ENCODE data around the gene DGKD.

DGKD gene

DNA sequence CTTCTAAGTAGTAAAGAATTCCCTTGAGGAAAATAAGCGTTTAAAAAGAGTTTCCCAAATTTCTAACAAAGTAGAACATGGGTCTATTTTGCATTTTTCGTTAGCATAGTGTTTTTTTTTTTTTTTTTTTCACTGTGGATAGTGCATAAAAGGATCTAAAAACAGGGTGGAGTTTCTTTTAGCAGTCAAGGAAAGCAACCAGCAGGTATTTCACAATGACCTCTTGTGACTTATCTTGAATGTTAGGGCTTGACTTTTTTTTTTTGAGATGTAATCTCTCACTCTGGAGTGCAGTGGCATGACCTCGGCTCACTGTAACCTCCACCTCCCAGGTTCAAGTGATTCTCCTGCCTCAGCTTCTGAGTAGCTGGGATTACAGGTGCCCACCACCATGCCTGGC is 14.9 kb upstream of the DGKD start:
- no peak for DNase-seq

DNA sequence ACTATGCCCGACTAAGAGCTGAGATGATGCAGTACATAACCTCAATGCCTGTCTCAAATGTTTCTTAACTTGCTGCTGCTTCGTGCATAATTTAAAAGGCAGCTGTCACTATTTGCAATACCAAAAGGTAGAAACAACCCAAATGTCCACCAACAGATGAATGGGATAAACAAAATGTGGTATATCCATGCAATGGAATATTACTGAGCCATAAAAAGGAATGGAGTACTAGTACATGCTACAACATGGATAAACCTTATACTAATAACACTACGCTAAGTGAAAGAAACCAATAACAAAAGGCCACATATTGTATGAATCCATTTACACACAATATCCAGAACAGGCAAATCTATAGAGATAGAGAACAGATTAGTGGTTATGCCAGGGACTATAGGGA is 13.0 kb upstream of the DGKD start:
- DNase-seq: no peak

DNA sequence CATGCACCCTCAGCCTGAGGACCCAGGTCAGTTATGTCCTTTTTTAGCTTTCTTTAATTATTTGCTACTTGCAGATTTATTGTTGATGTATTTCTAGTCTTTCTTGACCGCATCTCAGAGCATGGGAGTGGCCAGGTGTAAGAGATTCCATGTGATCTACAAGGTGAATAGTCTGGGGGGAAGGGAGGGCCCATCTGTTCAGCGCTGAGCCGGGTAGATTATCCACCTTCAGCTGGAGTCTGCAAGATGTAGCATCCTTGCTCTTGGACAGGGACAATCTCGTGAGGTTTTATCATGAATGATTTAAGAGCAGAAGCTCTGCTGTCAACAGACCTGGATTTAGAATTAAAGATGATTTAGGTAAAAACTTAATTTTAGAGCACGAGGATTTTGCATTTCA is 12.0 kb upstream of the DGKD start:
- no peak for DNase-seq

DNA sequence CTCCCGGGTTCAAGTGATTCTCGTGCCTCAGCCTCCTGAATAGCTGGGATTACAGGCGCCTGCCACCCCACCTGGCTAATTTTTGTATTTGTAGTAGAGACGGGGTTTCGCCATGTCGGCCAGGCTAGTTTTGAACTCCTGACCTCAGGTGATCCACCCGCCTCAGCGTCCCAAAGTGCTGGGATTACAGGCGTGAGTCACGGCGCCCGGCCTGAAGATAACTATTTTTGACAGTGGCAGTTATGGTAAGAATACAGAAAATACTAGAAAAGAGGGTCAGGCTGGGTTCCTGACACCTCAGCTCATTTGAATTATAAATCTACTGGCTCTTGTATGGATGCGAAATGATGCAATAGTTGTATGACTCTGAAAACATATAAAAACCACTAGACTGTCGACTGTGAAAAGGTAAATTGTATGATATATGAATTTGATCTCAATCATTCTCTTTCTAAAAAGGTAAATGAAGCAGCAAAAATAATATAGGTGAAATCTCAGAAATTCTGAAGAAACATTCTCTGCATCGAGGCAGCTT is 11.1 kb upstream of the DGKD start:
- no peak for DNase-seq

DNA sequence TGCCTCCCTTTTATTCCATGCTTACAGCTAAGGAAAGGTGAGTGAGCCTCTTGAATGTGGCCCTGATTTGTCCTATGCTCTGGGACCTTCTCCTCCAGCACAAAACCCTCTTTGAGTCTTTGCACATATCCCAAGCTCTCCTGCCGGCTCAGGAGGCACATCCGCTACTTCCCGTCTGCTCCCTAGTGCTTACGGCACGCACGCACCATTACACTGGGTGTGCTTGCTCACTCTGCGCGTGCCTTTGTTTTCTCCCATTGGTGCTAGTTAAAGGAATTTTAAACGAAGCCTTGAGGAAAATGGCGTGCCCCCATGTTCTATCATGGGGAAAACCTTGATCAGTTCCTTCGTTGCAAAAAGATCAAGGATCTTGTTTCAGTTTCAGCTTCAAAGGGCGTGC is 7.9 kb upstream of the DGKD start:
- DNase-seq: no peak

DNA sequence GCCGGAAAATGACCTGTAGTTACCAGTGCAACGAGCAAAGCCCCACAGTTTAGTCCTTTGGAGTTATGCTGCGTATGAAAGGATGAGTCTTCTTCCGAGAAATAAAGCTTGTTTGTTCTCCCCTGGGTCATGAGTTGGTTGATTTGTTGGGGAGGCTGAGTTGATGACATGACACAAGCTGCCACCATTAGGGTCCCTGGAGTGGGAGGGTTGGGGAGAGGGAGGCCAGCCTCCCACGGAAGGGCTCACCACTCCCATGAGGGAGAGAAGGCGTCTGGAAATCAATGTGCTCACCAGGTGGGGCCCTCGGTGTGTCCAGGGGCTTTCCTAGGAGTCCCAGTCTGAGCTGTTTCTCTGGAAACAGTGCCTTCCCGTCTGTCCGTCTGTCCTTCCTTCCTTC is 7.4 kb upstream of the DGKD start:
- no peak for DNase-seq

DNA sequence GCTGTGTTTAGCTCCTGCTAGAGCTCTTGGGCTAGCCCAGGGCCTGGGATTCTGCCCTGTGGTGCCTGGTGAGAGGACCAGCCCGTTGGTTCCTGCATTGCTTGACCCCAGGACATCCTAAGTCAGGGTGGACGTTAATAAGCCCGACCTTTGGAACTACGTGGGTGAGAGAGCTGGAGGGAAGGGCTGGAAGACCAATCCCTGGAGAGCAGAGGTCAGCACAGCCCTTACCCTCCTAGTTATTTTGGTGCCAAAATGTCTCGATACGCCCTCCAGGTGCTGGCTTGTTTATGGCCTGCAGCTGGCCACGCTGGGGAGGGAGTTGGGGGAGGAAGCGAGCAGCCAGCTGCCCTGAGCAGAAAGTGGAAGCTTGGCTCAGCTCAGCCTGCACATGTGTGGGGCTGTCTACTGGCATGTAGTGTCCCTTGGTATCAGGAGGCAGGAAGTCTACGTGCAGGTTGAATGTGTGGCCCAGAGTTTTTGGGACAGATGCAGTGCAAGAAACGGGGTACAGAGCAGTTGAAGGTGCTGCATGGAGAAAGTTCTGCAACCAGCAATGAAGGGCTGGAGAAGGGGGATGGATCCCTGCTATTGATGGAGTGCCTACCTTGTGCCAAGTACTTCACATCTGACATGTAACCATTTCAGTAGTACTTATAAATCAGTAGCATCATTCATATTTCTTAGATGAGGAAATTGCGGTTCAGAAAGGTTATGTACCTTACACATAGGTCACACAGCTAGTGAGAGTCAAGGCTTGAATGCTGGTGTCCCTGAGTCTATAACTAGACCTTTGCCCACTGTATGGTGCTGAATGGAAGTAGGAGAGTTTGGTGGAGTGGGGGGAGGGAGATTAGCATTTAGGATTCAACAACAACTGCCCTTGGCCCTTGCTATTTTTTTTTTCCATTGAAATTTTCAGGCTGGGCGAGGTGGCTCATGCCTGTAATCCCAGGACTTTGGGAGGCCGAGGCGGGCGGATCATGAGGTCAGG is 5.0 kb upstream of the DGKD start:
- no peak for DNase-seq

DNA sequence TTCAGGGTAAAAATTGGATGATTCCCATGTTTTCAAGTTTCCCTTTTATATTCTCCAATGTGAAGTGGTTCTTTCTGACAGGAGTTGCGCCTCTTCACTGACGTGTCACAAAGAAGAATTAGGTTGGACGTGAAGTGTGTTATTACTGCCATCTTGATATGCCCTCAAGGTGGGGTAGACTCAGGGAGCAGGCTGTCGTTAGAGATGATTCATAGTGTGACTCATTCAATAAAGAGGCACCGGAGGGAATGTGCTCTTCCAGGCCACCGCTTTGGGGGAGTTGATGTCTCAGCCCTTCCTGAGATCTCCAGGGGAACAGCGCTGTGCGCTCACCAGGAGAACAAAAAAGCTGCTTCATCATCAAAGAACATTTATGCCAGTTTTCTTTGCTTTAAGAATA is 3.6 kb upstream of the DGKD start:
- no peak for DNase-seq

DNA sequence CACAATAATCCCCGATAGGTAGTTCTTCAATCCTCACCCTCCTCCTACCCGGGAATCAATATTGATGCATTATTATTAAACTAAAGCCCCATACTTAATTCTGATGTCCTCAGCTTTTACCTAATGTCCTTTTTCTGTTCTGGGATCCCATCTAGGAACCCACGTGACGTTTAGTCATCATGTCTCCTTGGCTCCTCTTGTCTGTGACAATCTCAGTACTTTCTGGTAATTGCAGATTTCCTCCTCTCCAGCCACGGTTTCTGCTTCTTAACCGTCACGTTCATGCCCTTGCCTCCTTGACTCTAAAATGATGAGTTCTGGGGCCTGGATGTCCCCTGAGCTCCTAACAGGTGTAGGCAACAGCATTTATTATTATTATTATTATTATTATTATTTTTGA is 2.9 kb upstream of the DGKD start:
- DNase-seq: no peak

DNA sequence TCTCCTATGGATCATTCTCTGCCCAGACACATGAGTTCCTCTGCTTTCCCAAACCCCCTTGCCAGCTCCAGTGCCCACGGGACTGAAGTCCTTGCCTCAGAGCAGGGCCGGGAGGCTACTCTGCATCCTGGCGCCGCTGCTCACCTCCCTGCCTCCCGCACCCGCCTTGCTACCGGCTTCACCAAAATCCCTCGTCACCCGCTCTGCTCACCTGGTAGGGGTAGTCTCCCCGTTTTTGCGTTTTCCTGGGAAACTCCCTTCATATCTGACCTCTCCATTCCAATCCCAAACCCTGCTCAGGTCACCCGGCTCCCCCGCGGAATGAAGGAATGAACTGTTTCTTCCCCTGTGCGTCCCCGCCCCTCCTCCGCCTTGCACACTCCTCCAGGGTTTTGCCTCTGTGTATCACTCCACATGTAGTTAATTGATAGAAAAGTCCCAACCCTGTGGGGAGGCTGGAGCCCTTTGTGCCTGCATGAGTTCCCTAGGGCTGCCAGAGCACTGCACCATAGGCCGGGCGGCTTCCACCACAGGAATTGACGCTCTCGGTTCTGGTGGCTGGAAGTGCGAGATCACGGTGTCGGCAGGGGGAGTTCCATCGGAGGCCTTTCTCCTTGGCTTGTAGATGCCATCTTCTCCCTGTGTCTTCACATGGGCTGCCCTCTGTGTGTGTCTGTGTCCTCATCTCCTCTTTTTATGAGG is 2.0 kb upstream of the DGKD start:
- DNase-seq: no peak

DNA sequence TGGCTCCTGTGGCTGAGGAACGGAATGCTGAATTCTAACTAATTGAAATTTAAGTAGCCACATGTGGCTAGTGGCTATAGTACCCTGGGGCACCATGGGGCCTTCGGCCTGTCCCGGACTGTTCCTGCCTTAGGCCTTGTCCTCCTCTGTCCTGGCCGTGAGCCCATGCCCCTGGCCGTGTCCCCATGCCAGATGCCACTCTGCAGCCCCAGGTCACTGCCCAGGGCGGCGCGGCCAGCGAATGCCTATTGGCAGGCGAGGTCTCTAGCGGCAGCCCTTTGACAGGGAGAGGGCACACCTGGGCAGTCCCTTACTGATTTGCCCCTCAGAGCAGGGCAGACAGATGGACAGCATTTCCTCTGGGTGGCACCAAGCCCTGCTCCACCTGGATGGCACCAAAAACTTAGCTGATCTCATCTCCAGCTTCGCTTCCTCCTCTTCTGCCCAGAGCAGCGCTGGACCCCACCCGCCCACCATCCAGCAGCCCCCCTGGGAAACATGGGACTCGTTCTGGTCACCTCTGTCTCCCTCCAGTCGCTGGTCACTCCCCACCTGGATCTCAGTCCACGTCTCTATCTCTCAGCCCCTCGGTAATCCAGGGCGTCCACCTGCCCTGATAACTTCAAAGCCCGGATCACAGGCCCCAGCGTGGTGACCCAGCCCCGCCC is 1.1 kb upstream of the DGKD start:
- DNase-seq: no peak

DNA sequence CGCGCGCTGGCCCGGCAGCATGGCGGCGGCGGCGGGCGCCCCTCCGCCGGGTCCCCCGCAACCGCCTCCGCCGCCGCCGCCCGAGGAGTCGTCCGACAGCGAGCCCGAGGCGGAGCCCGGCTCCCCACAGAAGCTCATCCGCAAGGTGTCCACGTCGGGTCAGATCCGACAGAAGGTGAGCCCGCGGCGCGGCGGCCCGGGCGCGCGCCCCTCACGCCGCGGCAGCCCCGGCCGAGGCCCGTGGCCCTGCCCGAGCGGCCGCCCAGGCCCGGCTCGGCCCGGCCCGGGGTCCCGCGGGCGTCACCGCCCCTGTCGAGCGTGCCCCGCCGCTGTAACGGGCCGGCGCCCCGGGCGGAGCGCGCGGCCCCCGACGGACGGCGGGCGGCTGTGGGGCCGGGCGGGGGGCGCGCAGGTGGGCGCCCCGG is 218 bp downstream of the DGKD start:
- DNase-seq: no peak

DNA sequence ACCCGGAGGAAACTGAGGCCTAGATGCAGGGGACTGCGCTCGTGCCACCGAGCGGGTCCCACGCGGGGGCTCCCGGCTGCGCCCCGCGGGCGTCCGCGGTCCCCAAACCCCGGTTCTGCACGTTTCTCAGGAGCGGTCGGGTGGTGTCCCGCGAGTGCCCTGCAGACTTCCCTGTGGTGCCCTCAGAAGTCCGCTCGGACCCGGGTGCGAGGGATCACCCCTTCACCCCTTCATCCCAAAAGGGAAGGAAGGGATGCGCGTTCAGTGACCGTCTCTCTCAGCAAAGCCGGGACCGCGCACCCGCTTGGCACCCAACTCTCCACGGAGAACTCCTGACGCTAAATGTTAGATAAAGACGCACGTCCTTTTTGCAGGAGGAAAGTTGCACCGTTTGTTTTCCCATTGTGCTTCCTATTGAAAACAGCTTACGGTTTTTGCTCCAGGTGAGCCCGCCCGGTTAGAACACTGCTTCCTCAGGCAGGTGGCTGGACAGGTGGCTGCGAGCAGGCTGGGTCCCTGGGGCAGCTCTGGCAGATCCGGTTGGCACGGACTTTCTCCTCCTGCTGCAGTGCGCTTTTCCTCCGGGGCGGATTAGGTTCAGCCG is 779 bp downstream of the DGKD start:
- peak in 1 of 2 experiments; percentile 53 for DNase-seq

DNA sequence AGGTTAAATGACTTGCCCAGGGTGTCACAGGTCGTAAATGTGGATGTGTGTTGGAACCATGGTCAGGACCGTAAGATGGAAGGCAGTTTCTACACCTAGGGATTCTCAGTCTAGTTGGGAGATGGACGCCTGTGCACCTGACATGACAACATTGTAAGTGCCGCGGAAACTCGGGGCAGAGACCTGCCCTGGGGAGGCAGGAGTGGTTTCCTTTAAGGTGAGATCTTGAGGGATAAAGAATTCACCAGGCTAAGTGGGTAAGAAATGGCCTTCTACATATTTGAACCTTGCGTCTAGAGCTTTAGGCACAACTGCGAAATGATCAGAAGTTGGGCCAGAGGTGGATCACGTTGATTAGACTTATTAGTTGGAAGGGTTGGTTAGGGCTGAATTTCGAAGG is 1.6 kb downstream of the DGKD start:
- DNase-seq: no peak

DNA sequence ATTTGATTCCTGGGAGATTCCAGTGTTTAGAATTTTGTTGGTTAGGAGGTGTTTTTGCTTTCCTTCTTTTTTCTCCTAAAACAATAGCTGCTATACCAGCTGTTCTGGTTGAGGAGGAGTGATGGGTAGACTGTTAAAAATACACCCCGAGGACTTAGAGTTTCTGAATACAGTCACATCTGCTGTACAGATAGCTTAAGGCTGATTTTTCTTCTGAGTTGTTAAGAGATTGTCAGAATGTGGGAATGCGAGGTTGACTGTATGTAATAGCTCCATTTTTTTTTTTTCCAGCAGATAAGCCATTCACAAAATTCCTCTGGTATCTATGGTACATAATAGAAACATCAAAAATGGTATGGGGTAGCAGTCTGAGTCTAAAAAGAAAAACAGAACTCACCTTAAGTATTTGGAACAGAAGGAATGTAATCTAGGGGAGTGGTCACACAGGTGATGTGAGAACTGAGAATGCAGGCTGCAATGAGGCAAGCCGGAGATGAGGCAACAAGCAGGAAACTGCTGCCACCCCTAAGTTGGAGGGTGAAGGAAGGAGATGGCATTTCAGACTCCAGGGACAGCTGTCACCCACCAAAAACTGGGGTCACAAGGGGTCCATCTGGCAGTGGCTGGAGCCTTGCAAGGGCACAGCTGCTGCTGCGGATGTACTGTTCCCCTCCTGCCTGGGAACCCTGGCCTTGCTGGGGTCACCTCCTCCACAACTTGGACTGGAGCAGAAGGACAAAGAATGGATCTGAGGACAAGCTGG is 2.4 kb downstream of the DGKD start:
- no peak for DNase-seq

DNA sequence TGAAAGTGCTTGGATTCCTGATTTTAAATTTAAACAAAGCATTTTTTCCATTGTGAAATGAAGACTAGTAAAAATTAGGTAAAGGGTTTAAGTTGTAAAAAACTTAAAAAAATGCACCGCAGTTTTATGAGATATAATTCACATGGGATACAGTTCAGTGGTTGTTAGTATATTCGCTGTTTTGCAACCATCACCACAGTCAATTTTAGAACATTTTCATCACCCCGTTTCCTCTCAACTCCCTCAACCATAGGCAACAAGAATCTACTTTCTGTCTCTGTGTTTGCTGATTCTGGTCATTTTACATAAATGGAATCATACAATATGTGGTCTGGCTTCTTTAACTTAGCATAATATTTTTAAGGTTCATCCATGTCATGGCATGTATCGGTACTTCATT is 4.0 kb downstream of the DGKD start:
- DNase-seq: no peak

DNA sequence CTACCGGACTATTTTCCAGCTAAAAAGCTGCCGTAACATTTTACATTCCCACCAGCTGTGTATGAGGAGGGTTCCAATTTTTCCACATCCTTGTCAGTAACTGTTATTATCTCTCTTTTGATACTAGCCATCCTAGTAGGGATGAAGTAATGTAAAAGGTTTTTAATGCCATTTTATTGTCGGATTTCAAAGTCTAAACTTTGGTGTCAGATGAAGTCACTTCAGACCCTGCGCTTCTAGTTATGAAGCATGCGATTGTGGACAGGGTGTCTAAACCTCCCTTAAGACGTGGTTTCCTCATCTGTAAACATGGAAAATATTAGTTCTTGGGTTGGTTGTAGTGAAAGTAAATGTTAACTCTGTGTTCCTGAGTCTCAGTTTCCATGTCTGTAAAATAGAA is 4.7 kb downstream of the DGKD start:
- DNase-seq: no peak

DNA sequence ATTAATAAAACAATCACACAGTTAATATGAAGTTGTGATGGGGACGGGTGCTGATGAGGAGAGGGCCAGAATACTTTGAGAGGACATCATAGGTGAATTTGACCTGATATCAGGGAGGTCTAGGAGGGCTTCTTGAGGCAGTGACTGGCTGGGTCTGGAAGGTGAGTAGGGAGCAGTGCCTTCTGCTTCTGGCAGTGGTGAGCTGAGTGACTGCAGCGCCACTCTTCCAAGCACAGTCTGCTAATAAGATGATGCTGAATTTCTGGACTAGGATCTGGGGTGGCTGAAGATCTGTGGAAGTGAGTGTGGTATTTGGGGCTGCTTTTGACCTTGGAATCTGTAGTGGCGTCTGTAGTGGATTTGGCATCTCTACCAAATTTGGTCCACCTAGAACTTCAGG is 5.5 kb downstream of the DGKD start:
- no peak for DNase-seq

DNA sequence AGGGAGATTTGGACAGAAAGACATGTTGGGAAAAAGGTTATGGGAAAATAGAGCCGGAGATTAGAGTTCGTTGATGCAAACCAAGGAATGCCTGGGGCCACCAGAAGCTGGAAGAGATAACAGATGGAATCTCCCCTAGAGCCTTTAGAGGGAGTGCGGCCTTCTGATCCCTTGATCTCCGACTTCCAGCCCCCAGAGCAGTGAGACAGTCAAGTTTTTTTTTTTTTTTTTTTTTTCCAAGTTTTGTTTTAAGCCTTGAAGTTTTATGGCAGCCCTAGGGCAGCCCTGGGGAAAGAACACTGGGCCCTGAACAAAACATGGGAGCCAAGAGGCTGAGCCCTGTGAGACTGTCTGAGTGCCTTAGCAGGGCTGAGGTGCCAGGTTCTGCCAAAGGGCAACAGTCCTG is 6.5 kb downstream of the DGKD start:
- no peak for DNase-seq

DNA sequence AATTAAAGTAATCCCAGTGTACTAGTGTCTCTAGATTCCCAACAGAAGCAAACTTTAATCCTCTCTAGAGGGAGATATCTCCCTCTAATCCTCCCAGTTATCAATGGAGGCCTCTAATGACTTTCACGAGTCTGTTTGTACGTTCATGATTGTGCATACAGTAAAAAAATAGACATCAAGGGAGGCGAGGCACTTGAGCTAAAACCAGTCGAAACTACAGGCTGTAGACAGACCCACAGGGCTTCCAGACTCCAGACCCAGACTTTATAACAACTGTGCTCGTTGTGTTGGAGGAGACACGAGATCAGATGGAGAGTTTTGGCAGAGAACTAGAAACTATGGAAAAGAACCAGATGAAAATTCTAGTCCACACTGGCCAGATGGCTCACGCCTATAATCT is 7.0 kb downstream of the DGKD start:
- DNase-seq: no peak

DNA sequence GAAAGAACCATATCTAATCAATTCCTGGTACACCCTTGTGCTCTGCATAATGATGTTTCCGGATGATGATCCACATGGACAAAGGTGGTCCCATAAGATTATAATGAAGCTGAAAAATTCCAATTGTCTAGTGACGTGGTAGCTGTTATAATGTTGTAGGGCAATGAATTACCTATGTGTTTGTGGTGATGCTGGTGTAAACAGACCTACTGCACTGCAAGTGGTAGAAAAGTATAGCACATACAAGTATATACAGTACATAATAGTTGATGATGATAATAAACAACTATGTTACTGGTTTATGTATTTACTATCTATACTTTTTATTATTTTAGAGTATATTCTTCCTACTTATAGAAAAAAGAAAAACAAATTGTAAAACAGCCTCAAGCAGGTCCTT is 8.4 kb downstream of the DGKD start:
- no peak for DNase-seq

DNA sequence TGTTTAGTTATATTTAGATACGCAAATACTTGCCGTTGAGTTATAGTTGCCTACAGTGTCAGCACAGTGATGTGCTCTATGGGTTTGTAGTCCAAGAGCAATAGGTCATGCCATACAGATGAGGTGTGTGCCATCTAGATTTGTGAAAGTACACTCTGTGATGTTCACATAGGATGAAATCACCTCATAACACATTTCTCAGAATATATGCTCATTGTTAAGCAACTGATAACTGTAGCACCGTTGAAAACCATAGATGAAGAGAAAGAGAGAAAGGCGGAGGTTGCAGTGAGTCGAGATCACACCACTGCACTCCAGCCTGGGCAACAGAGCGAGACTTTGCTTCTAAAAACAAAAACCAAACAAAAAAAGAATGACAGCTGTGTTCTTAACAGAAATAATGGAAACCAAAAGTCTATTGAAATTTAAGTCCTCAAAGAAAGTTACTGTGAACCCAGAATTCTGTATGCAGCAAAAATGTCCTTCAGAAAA is 9.5 kb downstream of the DGKD start:
- no peak for DNase-seq

All from cerebellar nuclear complex (tissue), 1 donor.